Spleen (tissue), 7 donors: Measurements from ENCODE around the gene KLC1.

Source experiments
- CTCF ChIP-seq, 11 experiments: fragments of 200-600 bp in 7 of 11; fragments of 450-650 bp in 4 of 11; sonication (generic) in 4 of 11; IDR thresholded peaks in 8 of 11; conservative IDR thresholded peaks in 3 of 11; 1 replicate in 7 of 11; 2 replicates in 4 of 11; pipeline versions ENCODE4 v1.4.0 to v1.8.0; 2016 to 2021; ENCODE audit warnings: antibody characterized with exemption in 11 of 11, inconsistent platforms in 4 of 11, mild to moderate bottlenecking in 1 of 11
- POLR2A ChIP-seq, 3 donors: fragments of 450-650 bp; IDR thresholded peaks; one replicate each; pipeline ENCODE4 v1.5.1; 2017; ENCODE audit warnings: antibody characterized with exemption in 3 of 3, mild to moderate bottlenecking in 1 of 3
- POLR2AphosphoS5 ChIP-seq, 3 donors: sonication (generic); formaldehyde crosslinking; IDR thresholded peaks; one replicate each; pipeline ENCODE4 v1.5.1; 2017; ENCODE audit warnings: antibody characterized with exemption in 3 of 3
- donor health status: DM: no; HTN: no; CAD: no; lungs with moderate emphysema.
- donor health status: DM: no; HTN: no; CAD: no.
- donor health status: DM: no; HTN: no; CAD: no.

GRCh38 chr14:103704708-103705107 is 75.7 kb downstream of the KLC1 start:
- TF ChIP-seq CTCF (IDR thresholded peaks at IDR 0.05 in 8 of 11, conservative IDR thresholded peaks at IDR 0.05 in 3 of 11) (no peak), POLR2A (IDR thresholded peaks at IDR 0.05) (no peak), POLR2AphosphoS5 (IDR thresholded peaks at IDR 0.05) (peak in 2 of 3 donors; percentile 73 to 78)
